Coronary artery (tissue), 2 donors: ENCODE results near the gene PGAP6.

Experiments used
- DNase-seq: peaks from one replicate; pipeline ENCODE4 v3.0.0-alpha.2; 2017; ENCODE audit warnings: low spot score
- H3K27ac ChIP-seq, 2 donors: fragments of 200-600 bp; sonication (generic); one replicate each; pipeline ENCODE4 v1.5.1; 2016 to 2019
- H3K4me3 ChIP-seq: fragments of 200-600 bp; sonication (generic); 2 replicates; pipeline ENCODE4 v1.5.1; 2016; ENCODE audit warnings: mild to moderate bottlenecking, moderate library complexity
- CTCF ChIP-seq: fragments of 200-600 bp; sonication (generic); IDR thresholded peaks from one replicate; pipeline ENCODE4 v1.5.1; 2019; ENCODE audit warnings: antibody characterized with exemption

Gene PGAP6

DNA sequence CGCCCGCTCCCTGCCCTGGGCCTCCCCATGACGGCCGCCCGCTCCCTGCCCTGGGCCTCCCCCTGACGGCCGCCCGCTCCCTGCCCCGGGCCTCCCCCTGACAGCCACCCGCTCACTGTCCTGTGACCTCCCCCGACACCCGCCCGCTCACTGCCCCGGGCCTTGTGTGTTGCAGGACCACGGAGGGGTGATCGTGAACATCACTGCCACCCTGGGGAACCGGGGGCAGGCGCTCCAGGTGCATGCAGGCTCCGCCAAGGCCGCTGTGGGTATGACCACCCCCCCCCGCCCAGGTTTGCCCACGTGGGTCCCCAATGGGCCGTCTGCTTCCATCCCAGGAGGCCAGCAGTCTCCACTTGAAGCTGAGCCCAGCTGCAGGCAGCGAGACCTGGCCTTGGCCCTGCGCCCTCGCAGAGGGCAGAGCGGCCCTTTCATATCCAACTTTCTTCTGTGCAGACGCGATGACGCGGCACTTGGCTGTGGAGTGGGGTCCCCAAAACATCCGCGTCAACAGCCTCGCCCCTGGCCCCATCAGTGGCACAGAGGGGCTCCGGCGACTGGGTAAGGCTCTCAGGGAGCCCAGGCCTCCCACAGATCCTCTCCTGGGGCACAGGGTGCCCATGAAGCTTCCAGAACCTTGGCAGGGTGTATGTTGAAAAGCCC, 28.9 kb upstream of the PGAP6 start:
- Histone ChIP-seq H3K27ac (no peak overlapping the region), H3K4me3 (no peak overlapping the region)
- DNase-seq: no peak
- TF ChIP-seq CTCF: no peak

DNA sequence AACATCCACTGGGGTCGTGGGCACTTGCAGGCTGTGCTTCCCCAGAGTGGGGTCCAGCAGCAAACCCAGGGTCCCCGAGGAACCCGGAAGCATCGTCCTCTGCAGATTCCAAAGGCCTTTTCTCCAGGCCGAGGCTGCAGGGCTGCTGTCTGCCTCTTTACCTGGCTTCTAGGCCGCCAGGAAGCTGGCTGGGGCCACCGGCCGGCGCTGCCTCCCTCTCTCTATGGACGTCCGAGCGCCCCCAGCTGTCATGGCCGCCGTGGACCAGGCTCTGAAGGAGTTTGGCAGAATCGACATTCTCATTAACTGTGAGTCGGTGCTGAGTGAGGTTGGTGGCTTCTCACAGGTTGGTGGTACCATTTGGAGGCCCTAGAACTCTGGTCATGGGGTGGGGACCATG, 25.5 kb upstream of the PGAP6 start:
- DNase-seq: no peak
- no peak for TF ChIP-seq CTCF
- Histone ChIP-seq H3K4me3 (no peak overlapping the region), H3K27ac (no peak overlapping the region)

- DNase-seq: no peak
- no peak for TF ChIP-seq CTCF
- H3K27ac ChIP-seq: no peak overlapping the region
- no peak overlapping the region for H3K4me3 ChIP-seq
These were observed 24.0 kb upstream of the PGAP6 start for GRCh38 chr16:405548-406506.

- no peak for TF ChIP-seq CTCF
- Histone ChIP-seq H3K4me3 (no peak overlapping the region), H3K27ac (no peak overlapping the region)
- no peak for DNase-seq
These were observed 23.3 kb upstream of the PGAP6 start for GRCh38 chr16:404971-405486.

DNA sequence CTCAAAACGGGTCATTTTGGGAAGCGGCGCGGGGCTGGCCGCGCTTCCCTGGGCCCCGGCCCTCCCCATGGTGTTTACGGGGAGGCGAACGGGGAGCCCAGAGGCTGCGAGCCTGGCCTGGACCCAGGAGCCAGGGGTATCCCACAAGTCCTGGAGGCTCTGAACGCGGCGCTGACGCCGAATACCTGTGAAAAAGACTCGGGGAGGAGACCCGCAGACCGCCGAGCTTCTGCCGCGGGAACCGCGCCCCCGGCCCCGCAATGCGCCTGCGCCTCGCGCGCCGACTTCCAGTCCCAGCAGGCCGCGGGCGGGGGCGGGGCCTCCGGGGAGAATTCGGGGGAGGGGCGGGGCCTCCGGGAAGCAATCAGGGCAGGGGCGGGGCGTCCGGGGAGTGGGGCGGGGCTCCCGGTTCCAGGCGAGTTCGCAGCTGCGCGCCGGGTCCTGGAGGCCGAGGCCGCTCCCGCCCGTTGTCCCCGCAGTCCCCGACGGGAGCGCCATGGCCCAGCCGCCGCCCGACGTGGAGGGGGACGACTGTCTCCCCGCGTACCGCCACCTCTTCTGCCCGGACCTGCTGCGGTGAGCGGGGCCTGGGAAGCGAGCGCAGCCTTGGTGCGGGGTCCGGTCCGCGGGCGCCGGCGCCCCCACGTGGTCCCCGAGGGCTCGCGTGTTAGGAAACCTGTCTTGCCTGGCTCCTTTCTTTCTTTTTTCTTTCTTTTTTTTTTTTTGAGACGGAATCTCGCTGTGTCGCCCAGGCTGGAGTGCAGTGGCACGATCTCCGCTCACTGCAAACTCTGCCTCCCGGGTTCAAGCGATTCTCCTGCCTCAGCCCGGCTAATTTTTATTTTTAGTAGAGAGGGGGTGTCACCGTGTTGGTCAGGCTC, 19.9 kb upstream of the PGAP6 start, which contains the start of gene DECR2:
DECR2 (plus strand) TSS at position 418 of the 881 bp plus-strand sequence; CDS start at position 497, 79 bp downstream.
- Histone ChIP-seq H3K27ac (peak within 1 kb of the TSS; percentile 88 to 98), H3K4me3 (peak within 1 kb of the TSS; percentile 86)
- TF ChIP-seq CTCF: no peak
- peak; percentile 97 for DNase-seq

DNA sequence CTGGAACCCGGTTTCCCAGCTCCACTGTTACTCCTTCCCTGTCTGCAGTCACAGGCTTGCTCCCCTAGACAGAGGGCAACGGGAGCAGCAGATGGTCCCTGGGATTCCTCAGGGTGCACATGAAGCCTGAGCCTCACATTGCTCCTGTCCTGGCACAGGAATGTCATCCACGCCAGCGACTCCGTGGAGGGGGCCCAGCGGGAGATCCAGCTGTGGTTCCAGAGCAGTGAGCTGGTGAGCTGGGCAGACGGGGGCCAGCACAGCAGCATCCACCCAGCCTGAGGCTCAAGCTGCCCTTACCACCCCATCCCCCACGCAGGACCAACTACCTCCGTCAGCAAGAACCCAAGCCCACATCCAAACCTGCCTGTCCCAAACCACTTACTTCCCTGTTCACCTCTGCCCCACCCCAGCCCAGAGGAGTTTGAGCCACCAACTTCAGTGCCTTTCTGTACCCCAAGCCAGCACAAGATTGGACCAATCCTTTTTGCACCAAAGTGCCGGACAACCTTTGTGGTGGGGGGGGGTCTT, 18.3 kb upstream of the PGAP6 start:
- DNase-seq: no peak
- H3K27ac ChIP-seq: peak overlapping the region in 1 of 2 donors; percentile 98

More for the DNA sequence above, 18.3 kb upstream of the PGAP6 start:
- TF ChIP-seq CTCF: no peak
- peak overlapping the region; percentile 86 for H3K4me3 ChIP-seq
